Neuron (in vitro differentiated cells): Measurements from ENCODE around the gene LGALS9B.
"Not testable (repeated sequence)": the region's sequence is repeated elsewhere in the genome, so short reads cannot be mapped to it uniquely, and the experiment has no call there.

Experiments used
- H2AFZ ChIP-seq: one replicate; pipeline ENCODE4 v1.6.1; 2013; ENCODE audit warnings: low read depth, mild to moderate bottlenecking, inconsistent platforms, low read length, moderate library complexity
- H3K27me3 ChIP-seq: one replicate; pipeline ENCODE4 v1.6.1; 2013; ENCODE audit warnings: low read length; ENCODE audit not compliant: insufficient read depth
- H3K36me3 ChIP-seq: one replicate; pipeline ENCODE4 v1.6.1; 2013; ENCODE audit warnings: low read length; ENCODE audit not compliant: insufficient read depth
- H3K4me1 ChIP-seq: one replicate; pipeline ENCODE4 v1.6.1; 2013; ENCODE audit warnings: low read length; ENCODE audit not compliant: insufficient read depth
- H3K4me3 ChIP-seq: 2 replicates; pipeline ENCODE4 v1.5.1; 2013; ENCODE audit warnings: mild to moderate bottlenecking, low read length, moderate library complexity
- H3K9me3 ChIP-seq: one replicate; pipeline ENCODE4 v1.6.1; 2013; ENCODE audit warnings: low read length

LGALS9B gene

DNA sequence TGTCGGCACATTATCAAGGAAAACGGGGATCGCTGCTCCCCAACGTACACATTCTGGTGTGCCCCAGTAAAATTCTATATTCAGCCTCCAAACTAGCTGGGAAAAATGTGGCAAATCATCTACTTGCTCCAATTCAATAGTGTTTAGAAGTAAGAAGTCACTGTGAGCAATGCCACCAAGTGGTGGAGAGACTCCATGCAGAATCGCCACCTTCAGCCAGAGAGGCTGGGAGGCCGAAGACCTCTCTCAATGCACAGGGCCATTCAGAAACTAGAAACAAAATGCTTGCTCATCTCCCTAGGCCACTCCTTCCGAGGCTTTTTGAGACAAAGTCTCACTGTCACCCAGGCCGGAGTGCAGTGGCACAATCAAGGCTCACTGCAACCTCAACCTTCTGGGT, 48.5 kb downstream of the LGALS9B start:
- not testable (repeated sequence) for H3K36me3 ChIP-seq, H2AFZ ChIP-seq, H3K9me3 ChIP-seq, H3K4me3 ChIP-seq, H3K4me1 ChIP-seq, H3K27me3 ChIP-seq

DNA sequence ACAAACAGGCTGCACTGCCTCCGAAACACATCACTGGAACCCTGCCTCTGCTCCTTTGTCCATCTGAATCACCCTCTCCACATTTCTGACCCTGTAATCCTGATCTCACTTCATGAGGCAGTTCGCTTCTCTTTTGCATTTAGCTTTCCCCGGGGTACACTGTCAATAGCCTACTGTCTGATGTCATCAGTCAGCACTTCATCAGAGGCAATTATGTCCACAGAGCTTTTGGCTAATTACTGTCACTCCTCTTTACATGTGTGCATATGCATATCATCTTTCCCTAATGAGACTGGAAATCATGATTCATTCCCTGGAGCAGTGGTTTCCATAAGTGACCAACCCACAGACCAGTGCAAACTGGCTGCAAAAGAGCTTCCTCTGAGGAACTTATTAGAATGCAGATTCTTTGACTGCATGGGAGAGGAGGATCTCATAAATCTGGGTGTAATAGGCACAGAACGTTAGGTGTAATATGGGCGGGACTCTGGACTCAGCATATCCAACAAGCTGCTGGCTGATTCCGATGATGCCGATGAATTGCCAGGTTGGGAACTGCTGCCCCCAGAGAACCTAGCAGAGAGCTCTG, 49.8 kb downstream of the LGALS9B start:
- H3K4me3 ChIP-seq, H3K9me3 ChIP-seq, H3K36me3 ChIP-seq, H3K4me1 ChIP-seq, H3K27me3 ChIP-seq, H2AFZ ChIP-seq: not testable (repeated sequence)

DNA sequence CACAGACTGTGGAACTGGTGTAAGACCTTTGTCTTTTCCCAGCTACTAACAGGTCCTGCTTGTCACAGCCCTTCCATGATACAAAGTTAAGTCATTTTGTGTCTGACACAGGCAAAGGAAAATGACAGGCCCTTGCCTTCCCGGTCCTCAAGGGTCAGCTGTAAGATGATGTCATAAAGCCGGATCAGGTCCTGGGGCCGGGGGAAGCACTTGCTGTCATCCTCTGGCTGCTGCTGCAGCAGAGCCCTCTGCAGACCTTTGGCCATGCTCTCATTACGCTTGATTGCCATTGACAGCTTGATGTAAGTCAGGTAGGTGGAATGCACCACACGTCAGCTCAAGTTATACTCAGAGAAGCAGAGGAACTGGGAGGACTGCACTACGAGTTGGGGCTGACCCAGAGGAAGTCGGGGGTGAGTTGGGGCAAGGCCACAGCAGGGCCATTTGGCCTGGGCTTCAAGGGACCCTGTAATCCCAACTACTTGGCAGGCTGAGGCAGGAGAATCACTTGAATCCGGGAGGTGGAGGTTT, 50.9 kb downstream of the LGALS9B start:
- H3K4me3 ChIP-seq, H3K36me3 ChIP-seq, H3K4me1 ChIP-seq, H3K27me3 ChIP-seq, H2AFZ ChIP-seq, H3K9me3 ChIP-seq: not testable (repeated sequence)

DNA sequence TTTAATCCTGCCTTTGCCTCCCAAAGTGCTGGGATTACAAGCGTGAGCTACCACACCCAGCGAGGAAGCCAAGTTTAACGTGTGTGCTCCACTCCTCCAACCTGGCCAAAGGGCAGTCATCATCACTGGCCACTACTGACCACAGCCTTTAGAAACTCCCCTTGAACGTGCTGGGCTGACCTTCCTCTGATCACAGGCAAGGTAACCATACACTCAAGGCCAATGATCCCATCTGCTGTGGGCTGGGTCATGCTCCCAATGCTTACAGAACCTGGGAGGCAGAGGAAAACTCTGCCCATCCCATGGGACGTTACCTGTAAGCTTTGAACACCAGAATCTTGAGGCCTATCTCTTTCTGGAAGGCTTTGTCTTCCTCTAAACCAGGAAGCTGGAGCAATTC, 51.9 kb downstream of the LGALS9B start:
- H3K9me3 ChIP-seq, H3K36me3 ChIP-seq, H3K4me3 ChIP-seq, H3K4me1 ChIP-seq, H2AFZ ChIP-seq, H3K27me3 ChIP-seq: not testable (repeated sequence)

DNA sequence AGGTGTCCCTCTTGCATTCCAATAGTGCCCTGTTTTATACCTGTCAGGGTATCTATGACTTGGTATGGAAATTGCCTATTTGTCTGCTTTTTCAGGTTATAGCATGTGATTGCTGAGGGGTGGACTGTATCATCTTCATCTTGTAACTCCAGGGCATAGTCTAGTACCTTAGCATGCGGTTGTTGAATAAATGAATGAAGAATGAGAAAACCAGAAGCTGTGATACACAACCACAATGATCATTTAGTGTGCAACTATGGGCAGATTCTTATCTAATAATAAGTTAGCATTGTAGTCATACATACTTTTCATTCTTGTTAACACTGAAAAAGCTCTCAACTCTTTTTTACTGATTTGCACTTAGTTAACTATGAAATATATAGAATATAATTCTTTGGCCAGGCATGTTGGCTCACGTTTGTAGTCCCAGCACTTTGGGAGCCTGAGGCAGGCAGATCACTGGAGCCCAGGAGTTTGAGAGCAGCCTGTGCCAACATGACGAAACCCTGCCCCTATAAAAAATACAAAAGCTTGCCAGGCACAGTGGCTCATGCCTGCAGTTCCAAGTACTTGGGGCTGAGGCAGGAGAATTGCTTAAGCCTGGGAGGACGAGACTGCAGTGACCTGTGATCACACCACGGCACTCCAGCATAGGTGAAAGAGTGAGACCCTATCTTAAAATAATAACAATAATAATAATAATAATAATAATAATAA, 65.9 kb downstream of the LGALS9B start:
- not testable (repeated sequence) for H3K4me3 ChIP-seq, H3K9me3 ChIP-seq, H3K4me1 ChIP-seq, H2AFZ ChIP-seq, H3K27me3 ChIP-seq, H3K36me3 ChIP-seq

DNA sequence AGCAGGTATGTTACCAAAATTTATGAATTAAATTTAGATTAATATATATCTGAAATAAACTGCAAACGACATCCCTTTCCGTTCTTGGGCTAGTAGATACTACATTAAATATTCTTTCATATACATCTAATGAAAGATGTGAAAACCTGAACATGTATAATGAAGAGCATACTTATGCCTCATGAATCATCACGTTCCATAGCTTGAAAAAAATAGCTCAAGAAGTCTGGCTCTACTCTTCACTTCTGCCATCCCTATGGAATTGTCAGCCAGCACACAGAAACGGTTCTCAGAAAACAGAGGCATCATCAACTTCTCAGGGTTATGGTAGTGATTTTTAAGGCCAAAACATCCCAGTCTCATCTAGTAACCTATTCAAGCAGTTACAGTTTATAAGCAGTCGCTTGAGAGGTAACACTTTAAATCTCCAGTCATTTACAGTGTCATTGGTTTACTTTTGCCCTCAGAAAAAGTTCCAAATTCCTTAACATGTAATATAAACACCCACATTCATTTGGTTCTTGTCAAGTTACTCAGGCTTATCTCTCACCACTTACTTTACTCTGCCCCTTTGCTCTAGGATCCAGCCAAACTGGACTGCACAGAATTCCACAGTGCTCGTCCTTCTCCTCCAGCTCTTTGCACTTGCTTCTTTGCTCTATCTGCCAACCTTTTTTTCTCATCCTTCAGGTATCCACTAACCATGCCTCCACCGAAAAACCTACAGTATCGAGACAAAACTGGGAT, 66.6 kb downstream of the LGALS9B start:
- H3K27me3 ChIP-seq, H3K4me3 ChIP-seq, H3K4me1 ChIP-seq, H3K9me3 ChIP-seq, H3K36me3 ChIP-seq, H2AFZ ChIP-seq: not testable (repeated sequence)
